Measurements from ENCODE around the gene PRKCH.

- TF ChIP-seq, protein P1, sequence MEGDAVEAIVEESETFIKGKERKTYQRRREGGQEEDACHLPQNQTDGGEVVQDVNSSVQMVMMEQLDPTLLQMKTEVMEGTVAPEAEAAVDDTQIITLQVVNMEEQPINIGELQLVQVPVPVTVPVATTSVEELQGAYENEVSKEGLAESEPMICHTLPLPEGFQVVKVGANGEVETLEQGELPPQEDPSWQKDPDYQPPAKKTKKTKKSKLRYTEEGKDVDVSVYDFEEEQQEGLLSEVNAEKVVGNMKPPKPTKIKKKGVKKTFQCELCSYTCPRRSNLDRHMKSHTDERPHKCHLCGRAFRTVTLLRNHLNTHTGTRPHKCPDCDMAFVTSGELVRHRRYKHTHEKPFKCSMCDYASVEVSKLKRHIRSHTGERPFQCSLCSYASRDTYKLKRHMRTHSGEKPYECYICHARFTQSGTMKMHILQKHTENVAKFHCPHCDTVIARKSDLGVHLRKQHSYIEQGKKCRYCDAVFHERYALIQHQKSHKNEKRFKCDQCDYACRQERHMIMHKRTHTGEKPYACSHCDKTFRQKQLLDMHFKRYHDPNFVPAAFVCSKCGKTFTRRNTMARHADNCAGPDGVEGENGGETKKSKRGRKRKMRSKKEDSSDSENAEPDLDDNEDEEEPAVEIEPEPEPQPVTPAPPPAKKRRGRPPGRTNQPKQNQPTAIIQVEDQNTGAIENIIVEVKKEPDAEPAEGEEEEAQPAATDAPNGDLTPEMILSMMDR (tag by site-specific recombination; IDR thresholded peaks at IDR 0.05), result no peak
- TF ChIP-seq ZNF626 (tag by site-specific recombination; IDR thresholded peaks at IDR 0.05) (no peak), ZBTB1 (tag by site-specific recombination; IDR thresholded peaks at IDR 0.05) (no peak), ZNF221 (tag by site-specific recombination; IDR thresholded peaks at IDR 0.05; ENCODE audit: borderline replicate concordance) (no peak), ZBTB49 (tag by site-specific recombination; IDR thresholded peaks at IDR 0.05; ENCODE audit: low read depth) (no peak), EGR2 (tag by site-specific recombination; IDR thresholded peaks at IDR 0.05; ENCODE audit: low read depth) (no peak), ZNF768 (tag by site-specific recombination; IDR thresholded peaks at IDR 0.05) (no peak), ZNF121 (tag by site-specific recombination; IDR thresholded peaks at IDR 0.05) (no peak), ZNF23 (tag by site-specific recombination; IDR thresholded peaks at IDR 0.05; ENCODE audit: borderline replicate concordance) (no peak), ZNF138 (tag by site-specific recombination; IDR thresholded peaks at IDR 0.05; ENCODE audit: borderline replicate concordance) (no peak), ZNF114 (tag by site-specific recombination; IDR thresholded peaks at IDR 0.05) (no peak)
- TF ChIP-seq, protein P2, sequence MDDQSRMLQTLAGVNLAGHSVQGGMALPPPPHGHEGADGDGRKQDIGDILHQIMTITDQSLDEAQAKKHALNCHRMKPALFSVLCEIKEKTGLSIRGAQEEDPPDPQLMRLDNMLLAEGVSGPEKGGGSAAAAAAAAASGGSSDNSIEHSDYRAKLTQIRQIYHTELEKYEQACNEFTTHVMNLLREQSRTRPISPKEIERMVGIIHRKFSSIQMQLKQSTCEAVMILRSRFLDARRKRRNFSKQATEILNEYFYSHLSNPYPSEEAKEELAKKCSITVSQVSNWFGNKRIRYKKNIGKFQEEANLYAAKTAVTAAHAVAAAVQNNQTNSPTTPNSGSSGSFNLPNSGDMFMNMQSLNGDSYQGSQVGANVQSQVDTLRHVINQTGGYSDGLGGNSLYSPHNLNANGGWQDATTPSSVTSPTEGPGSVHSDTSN (CRISPR knock-in tag; IDR thresholded peaks at IDR 0.05), result no peak
Measured at GRCh38 chr14:61526405-61527312, 205.3 kb downstream of the PRKCH start.
